ENCODE results near the gene JAZF1. TPM values are rescaled to one million over a fixed set of nuclear protein-coding genes. Genes with fewer than 3 reads are reported as not detected.

JAZF1 gene
- total and polyA plus RNA-seq, 2 experiments from 2014 or later = 9.8 to 12.3 TPM

DNA sequence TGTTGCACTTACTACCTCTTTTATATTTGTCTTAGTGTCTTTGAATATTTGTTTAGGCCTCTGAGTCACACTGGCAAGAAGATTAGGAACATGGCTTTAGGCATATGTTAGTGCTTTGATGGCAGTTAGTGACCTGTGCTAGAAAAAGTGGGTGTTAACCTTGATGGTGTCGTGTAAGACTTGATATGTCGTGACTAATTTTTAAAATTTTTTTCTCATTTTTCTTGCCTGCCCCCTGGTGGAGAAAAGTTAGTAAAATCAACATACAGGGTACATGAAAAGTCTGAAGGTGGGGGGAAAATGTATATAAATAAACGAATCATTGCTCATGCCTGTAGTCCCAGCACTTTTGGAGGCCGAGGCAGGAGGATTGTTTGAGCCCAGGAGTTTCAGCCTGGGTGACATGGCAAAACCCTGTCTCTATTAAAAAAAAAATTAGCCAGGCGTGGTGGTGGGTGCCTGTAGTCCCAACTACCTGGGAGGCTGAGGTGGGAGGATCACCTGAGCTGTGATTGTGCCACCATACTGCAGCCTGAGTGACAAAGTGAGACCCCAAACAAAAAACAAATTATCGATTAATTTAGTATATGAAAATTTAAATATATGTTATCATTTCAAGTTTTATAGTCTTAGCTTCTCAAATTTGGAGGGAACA lies 396.1 kb downstream of the JAZF1 start:
- Histone ChIP-seq H3K27ac (no peak overlapping the region), H3K4me1 (ENCODE audit: low read depth) (no peaks in the 10 kb centered on the region), H3K27me3 (no peaks in the 10 kb centered on the region), H3K36me3 (peaks cover 13% of the 10 kb centered on the region), H3K4me3 (no peak overlapping the region), H3K9me3 (ENCODE audit: low read depth) (no peaks in the 10 kb centered on the region)
- peak; percentile 28 to 63 for DNase-seq (ENCODE audit: low read depth in 1 of 2, low spot score in 1 of 2)
- TF ChIP-seq, protein P1, sequence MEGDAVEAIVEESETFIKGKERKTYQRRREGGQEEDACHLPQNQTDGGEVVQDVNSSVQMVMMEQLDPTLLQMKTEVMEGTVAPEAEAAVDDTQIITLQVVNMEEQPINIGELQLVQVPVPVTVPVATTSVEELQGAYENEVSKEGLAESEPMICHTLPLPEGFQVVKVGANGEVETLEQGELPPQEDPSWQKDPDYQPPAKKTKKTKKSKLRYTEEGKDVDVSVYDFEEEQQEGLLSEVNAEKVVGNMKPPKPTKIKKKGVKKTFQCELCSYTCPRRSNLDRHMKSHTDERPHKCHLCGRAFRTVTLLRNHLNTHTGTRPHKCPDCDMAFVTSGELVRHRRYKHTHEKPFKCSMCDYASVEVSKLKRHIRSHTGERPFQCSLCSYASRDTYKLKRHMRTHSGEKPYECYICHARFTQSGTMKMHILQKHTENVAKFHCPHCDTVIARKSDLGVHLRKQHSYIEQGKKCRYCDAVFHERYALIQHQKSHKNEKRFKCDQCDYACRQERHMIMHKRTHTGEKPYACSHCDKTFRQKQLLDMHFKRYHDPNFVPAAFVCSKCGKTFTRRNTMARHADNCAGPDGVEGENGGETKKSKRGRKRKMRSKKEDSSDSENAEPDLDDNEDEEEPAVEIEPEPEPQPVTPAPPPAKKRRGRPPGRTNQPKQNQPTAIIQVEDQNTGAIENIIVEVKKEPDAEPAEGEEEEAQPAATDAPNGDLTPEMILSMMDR (IDR thresholded peaks at IDR 0.05; ENCODE audit: low read depth, low read length) = peak; percentile 57

DNA sequence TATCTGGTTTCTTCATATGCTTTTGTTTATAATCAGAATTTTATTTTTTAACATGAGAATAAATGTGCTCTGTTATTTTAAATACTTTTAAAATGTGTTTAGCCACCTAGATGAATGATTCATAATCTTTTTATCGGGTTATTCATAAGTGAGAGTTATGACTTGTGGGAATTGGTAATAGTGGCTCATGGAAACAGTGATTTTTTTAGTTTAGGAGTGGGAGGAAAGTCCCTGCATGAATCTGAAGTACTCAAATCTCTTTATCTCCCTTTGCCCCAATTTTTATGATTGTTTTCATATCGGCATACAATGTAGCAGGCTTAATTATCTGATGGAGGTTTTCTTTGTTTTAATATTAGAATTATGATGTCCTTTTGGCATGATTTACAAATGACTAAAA lies 397.7 kb downstream of the JAZF1 start:
- no peak for DNase-seq (ENCODE audit: low read depth in 1 of 2, low spot score in 1 of 2)
- Histone ChIP-seq H3K27ac (no peak overlapping the region), H3K27me3 (no peaks in the 10 kb centered on the region), H3K4me1 (ENCODE audit: low read depth) (no peaks in the 10 kb centered on the region), H3K36me3 (peaks cover 9% of the 10 kb centered on the region), H3K4me3 (no peak overlapping the region), H3K9me3 (ENCODE audit: low read depth) (no peaks in the 10 kb centered on the region)
- TF ChIP-seq, protein P1 (IDR thresholded peaks at IDR 0.05; ENCODE audit: low read depth, low read length) = no peak

DNA sequence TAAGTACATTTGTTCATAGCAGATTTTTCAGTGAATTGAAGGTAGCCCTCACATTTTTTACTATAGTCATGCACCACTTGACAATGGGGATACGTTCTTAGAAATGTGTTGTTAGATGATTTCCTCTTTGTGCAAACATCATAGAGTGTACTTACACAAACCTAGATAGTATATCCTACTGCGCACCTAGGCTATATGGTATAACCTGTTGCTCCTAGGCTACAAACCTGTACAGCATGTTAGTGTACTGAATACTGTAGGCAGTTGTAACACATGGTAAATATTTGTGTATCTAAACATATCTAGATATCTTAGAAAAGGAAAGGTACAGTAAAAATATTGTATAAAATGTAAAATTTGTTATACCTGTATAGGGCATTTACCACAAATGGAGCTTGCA lies 399.4 kb downstream of the JAZF1 start:
- TF ChIP-seq, protein P1 (IDR thresholded peaks at IDR 0.05; ENCODE audit: low read depth, low read length) = no peak
- DNase-seq (ENCODE audit: low read depth in 1 of 2, low spot score in 1 of 2) = no peak
- H3K27ac ChIP-seq = no peak overlapping the region
- H3K4me1 ChIP-seq (ENCODE audit: low read depth) = no peaks in the 10 kb centered on the region
- H3K9me3 ChIP-seq (ENCODE audit: low read depth) = no peaks in the 10 kb centered on the region
- H3K4me3 ChIP-seq = no peak overlapping the region
- no peaks in the 10 kb centered on the region for H3K27me3 ChIP-seq
- peaks cover 9% of the 10 kb centered on the region for H3K36me3 ChIP-seq

Other genes starting within 250 kb of the JAZF1 start
- gene CREB5, start 231.7 kb upstream of the JAZF1 start, total RNA-seq = 2.9 and 4.6 TPM in 2 replicates
- 4.6 and 5.0 TPM in 2 replicates for gene CREB5, start 231.7 kb upstream of the JAZF1 start, polyA plus RNA-seq

Measured in cardiac muscle cell (in vitro differentiated cells and primary cell).